ENCODE data around the gene LRRC8E.

DNA sequence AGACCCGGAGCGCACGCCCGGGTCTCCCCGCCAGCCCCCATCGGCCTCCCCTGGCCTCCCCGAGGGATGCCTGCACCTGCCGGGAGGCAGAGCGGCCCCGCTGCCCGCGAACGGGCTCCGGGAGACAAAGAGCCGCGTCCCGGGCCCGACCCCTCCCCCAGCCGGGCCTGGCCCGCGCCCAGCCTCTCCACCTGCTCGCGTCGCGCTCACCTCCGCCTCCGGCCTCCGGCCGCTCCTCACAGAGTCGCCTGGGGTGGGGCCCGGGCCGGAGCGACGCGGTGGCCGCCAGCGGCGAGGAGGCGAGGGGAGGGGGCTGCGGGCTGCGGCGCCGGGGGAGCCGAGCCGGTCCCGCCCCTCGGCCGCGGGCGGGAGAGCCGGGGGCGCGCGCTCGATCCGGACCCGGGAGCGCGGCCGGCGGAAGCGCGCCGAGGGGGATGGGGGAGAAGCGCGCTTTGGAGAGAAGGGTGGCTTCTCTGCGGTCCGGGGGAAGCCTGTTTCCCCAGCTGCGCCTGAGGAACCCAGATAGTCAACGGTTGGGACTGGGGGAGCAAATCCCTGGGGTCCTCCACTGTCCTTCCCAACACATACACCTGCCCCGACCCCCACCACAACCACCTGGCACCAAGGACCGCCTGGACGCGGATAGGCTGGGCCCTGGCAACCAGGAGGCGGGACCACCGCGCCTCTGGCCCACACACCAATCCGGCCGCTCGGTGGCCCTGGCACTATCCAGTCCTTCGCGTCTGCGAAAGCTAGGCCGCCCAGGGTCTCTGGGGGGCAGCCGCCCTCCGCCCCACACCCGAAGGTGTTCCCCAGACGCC, 14.0 kb upstream of the LRRC8E start, which contains the start of gene PRR36:
- TF ChIP-seq, protein P1, sequence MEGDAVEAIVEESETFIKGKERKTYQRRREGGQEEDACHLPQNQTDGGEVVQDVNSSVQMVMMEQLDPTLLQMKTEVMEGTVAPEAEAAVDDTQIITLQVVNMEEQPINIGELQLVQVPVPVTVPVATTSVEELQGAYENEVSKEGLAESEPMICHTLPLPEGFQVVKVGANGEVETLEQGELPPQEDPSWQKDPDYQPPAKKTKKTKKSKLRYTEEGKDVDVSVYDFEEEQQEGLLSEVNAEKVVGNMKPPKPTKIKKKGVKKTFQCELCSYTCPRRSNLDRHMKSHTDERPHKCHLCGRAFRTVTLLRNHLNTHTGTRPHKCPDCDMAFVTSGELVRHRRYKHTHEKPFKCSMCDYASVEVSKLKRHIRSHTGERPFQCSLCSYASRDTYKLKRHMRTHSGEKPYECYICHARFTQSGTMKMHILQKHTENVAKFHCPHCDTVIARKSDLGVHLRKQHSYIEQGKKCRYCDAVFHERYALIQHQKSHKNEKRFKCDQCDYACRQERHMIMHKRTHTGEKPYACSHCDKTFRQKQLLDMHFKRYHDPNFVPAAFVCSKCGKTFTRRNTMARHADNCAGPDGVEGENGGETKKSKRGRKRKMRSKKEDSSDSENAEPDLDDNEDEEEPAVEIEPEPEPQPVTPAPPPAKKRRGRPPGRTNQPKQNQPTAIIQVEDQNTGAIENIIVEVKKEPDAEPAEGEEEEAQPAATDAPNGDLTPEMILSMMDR (IDR thresholded peaks at IDR 0.05; ENCODE audit: low read depth, low read length), result no peak
- TF ChIP-seq POLR2A (IDR thresholded peaks at IDR 0.05; ENCODE audit: extremely low read depth, insufficient read length) (no peak), MAX (IDR thresholded peaks at IDR 0.05; ENCODE audit: low read depth, low read length) (no peak)
